Erythroblast (primary cell): ENCODE results near the gene REM2.

Experiments used
- GATA1 ChIP-seq: IDR thresholded peaks from 2 replicates; pipeline ENCODE4 v1.6.1; 2011; ENCODE audit warnings: low read depth, mild to moderate bottlenecking, control low read depth, low read length, moderate library complexity
- POLR2A ChIP-seq: IDR thresholded peaks from 2 replicates; pipeline ENCODE4 v1.6.1; 2011; ENCODE audit warnings: mild to moderate bottlenecking, low read length

GRCh38 chr14:22870811-22871223 is 12.2 kb upstream of the REM2 start:
- TF ChIP-seq POLR2A = no peak
- no peak for TF ChIP-seq GATA1
